ENCODE data around the gene ABCA2. TPM values are rescaled to one million over a fixed set of nuclear protein-coding genes. Genes with fewer than 3 reads are reported as not detected.

Gene ABCA2
- total RNA-seq, 1 experiment from 2014 or later: 19.2 TPM

DNA sequence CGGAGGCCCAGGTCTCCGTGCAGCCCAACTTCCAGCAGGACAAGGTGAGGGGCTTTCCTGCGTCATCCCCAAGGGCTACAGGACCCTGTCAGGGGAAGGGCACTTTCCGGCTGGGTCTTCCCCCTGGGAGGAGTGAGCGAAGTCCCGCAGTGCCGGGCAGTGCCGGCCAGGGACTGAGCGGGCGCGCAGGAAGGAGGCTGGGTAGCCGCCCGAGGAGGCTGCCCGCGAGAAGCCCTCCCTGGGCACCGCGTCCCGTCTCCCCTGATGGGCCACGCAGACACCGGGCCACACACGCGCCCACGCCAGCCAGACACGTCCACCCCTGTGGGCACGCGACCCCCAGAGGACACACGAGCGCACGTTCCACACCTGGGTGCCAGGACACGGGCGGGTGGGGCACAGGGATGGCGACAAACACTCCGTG lies 50.4 kb downstream of the ABCA2 start (continued):
- TF ChIP-seq, protein P1, sequence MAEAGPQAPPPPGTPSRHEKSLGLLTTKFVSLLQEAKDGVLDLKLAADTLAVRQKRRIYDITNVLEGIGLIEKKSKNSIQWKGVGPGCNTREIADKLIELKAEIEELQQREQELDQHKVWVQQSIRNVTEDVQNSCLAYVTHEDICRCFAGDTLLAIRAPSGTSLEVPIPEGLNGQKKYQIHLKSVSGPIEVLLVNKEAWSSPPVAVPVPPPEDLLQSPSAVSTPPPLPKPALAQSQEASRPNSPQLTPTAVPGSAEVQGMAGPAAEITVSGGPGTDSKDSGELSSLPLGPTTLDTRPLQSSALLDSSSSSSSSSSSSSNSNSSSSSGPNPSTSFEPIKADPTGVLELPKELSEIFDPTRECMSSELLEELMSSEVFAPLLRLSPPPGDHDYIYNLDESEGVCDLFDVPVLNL (CRISPR knock-in tag; IDR thresholded peaks at IDR 0.05; ENCODE audit: borderline replicate concordance, low read depth): 0 out of 2 replicates have a peak, but pooled peaks have one; percentile 34
- no peak for TF ChIP-seq ZNF219 (CRISPR knock-in tag; IDR thresholded peaks at IDR 0.05; ENCODE audit: borderline replicate concordance)

DNA sequence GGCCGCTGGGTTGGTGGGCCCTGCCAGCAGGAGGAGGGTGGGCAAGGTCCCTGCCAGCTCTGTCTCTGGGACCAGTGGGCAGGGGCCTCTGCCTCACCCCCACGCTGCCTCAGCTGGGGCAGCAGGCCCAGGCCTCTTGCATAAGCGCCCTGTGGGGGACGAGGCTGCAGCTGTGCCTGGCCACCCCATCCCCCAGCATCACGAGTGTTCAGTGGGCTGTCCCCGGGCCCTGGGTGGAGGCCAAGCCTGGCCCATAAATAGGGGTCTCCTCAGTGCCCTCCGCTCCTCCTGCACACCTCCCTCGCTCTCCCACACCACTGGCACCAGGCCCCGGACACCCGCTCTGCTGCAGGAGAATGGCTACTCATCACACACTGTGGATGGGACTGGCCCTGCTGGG lies 50.8 kb downstream of the ABCA2 start, which contains the start of gene PTGDS:
PTGDS (plus strand) TSS at position 282 of the 400 bp plus-strand sequence; CDS start at position 357, 75 bp downstream.
- no peaks in the 10 kb centered on the region for H3K9me3 Mint-ChIP-seq
- ATAC-seq (no peak), DNase-seq (ENCODE audit: low spot score) (no peak)
- H3K36me3 Mint-ChIP-seq: no peaks in the 10 kb centered on the region
- peaks cover 3% of the 10 kb centered on the region; the same call in 1 of the 2 replicates for H3K27me3 Mint-ChIP-seq (ENCODE audit: low read depth)
- peak within 1 kb of the TSS; percentile 66 for H3K4me3 Mint-ChIP-seq
- ChIA-PET POLR2A (interaction anchor here (1.0 kb wide), 1 partner anchor 263 kb away, joined by 5 read pairs; no protein-coding TSS in a partner anchor), CTCF (interaction anchor here (0.6 to 6.2 kb wide), 8 partner anchors 15 to 91 kb away, joined by 3 to 117 read pairs (median 12); partner anchors contain the start of genes ABCA2, CLIC3, NPDC1 and PAXX)
- peaks cover 3% of the 10 kb centered on the region; the same call in 1 of the 2 replicates for H3K4me1 Mint-ChIP-seq
- TF ChIP-seq, protein P2, sequence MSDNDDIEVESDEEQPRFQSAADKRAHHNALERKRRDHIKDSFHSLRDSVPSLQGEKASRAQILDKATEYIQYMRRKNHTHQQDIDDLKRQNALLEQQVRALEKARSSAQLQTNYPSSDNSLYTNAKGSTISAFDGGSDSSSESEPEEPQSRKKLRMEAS (CRISPR knock-in tag; IDR thresholded peaks at IDR 0.05): peak; percentile 5; the same call in 1 of the 2 replicates
- TF ChIP-seq, protein P3, sequence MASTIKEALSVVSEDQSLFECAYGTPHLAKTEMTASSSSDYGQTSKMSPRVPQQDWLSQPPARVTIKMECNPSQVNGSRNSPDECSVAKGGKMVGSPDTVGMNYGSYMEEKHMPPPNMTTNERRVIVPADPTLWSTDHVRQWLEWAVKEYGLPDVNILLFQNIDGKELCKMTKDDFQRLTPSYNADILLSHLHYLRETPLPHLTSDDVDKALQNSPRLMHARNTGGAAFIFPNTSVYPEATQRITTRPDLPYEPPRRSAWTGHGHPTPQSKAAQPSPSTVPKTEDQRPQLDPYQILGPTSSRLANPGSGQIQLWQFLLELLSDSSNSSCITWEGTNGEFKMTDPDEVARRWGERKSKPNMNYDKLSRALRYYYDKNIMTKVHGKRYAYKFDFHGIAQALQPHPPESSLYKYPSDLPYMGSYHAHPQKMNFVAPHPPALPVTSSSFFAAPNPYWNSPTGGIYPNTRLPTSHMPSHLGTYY (CRISPR knock-in tag; IDR thresholded peaks at IDR 0.05): no peak
- no peak within 1 kb of the TSS; the same call in 1 of the 2 replicates for H3K27ac Mint-ChIP-seq

DNA sequence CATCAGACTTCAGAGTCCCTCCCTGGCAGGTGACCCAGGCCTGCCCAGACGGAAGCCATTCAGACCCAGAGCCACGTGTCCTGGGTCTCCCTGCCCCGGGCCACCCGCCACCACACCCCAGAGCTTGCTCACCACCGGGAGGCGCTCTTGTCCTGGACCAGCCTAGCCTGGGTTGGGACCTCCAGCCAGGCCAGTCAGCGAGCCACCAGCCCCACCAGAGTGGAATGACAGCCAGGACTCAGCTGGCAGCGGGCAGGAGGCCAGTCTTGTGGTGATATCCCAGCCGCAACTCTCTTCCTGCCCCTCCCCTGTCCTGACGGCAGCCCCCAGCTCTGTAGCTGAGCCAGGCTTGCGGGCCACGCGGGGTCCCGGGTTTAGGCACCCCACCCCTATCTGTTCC lies 52.4 kb downstream of the ABCA2 start:
- Mint-ChIP-seq H3K27ac (no peak overlapping the region), H3K27me3 (ENCODE audit: low read depth) (peaks cover 3% of the 10 kb centered on the region; the same call in 1 of the 2 replicates), H3K9me3 (no peaks in the 10 kb centered on the region), H3K4me1 (peaks cover 3% of the 10 kb centered on the region; the same call in 1 of the 2 replicates), H3K36me3 (no peaks in the 10 kb centered on the region), H3K4me3 (no peak overlapping the region)
- DNase-seq (ENCODE audit: low spot score) (peak; percentile 89), ATAC-seq (peak; percentile 21)
- POLR2A ChIA-PET: no interaction called here
- CTCF ChIA-PET: interaction anchor here (0.5 to 6.2 kb wide), 29 partner anchors 9 to 613 kb away, joined by 3 to 117 read pairs (median 4); partner anchors contain the start of genes ABCA2, CLIC3, FBXW5 and FUT7
- TF ChIP-seq, protein P4, sequence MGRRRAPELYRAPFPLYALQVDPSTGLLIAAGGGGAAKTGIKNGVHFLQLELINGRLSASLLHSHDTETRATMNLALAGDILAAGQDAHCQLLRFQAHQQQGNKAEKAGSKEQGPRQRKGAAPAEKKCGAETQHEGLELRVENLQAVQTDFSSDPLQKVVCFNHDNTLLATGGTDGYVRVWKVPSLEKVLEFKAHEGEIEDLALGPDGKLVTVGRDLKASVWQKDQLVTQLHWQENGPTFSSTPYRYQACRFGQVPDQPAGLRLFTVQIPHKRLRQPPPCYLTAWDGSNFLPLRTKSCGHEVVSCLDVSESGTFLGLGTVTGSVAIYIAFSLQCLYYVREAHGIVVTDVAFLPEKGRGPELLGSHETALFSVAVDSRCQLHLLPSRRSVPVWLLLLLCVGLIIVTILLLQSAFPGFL (CRISPR knock-in tag; IDR thresholded peaks at IDR 0.05; ENCODE audit: borderline replicate concordance): no peak
- TF ChIP-seq, protein P5, sequence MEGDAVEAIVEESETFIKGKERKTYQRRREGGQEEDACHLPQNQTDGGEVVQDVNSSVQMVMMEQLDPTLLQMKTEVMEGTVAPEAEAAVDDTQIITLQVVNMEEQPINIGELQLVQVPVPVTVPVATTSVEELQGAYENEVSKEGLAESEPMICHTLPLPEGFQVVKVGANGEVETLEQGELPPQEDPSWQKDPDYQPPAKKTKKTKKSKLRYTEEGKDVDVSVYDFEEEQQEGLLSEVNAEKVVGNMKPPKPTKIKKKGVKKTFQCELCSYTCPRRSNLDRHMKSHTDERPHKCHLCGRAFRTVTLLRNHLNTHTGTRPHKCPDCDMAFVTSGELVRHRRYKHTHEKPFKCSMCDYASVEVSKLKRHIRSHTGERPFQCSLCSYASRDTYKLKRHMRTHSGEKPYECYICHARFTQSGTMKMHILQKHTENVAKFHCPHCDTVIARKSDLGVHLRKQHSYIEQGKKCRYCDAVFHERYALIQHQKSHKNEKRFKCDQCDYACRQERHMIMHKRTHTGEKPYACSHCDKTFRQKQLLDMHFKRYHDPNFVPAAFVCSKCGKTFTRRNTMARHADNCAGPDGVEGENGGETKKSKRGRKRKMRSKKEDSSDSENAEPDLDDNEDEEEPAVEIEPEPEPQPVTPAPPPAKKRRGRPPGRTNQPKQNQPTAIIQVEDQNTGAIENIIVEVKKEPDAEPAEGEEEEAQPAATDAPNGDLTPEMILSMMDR (IDR thresholded peaks at IDR 0.05): peak; percentile 46
- no peak for TF ChIP-seq ZNF317 (CRISPR knock-in tag; IDR thresholded peaks at IDR 0.05; ENCODE audit: borderline replicate concordance, low read depth)
- no peak for TF ChIP-seq OVOL2 (CRISPR knock-in tag; IDR thresholded peaks at IDR 0.05; ENCODE audit: borderline replicate concordance)
- no peak for TF ChIP-seq SP1 (CRISPR knock-in tag; conservative IDR thresholded peaks at IDR 0.05)
- TF ChIP-seq, protein P6, sequence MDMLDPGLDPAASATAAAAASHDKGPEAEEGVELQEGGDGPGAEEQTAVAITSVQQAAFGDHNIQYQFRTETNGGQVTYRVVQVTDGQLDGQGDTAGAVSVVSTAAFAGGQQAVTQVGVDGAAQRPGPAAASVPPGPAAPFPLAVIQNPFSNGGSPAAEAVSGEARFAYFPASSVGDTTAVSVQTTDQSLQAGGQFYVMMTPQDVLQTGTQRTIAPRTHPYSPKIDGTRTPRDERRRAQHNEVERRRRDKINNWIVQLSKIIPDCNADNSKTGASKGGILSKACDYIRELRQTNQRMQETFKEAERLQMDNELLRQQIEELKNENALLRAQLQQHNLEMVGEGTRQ (CRISPR knock-in tag; IDR thresholded peaks at IDR 0.05): peak; percentile 42; the same call in 1 of the 2 replicates
- TF ChIP-seq, protein P7, sequence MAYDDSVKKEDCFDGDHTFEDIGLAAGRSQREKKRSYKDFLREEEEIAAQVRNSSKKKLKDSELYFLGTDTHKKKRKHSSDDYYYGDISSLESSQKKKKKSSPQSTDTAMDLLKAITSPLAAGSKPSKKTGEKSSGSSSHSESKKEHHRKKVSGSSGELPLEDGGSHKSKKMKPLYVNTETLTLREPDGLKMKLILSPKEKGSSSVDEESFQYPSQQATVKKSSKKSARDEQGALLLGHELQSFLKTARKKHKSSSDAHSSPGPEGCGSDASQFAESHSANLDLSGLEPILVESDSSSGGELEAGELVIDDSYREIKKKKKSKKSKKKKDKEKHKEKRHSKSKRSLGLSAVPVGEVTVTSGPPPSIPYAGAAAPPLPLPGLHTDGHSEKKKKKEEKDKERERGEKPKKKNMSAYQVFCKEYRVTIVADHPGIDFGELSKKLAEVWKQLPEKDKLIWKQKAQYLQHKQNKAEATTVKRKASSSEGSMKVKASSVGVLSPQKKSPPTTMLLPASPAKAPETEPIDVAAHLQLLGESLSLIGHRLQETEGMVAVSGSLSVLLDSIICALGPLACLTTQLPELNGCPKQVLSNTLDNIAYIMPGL (CRISPR knock-in tag; IDR thresholded peaks at IDR 0.05): 0 out of 2 replicates have a peak, but pooled peaks have one; percentile 58
- TF ChIP-seq ZNF121 (CRISPR knock-in tag; IDR thresholded peaks at IDR 0.05): no peak
